Measurements from ENCODE around the gene UTS2B.

Gene UTS2B

DNA sequence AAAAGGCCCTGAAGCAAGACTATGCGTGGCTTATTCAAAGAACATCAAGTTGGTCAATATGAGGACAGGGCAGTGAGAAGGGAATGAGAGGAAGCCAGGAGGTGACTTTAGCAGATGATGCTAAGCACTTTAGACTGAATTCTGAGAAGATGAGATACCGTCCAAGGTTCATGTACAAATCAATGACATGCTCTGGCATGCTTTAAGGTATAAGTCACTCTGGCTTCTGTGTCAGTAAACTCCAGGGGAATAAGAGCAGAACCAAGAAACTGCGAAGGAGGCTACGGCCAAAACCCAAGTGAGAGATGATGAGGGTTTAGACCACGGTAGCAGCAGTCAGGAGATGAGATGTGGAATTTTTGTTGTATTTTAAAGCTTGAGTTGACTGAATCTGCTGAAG, 10.0 kb downstream of the UTS2B start:
- DNase-seq (ENCODE audit: low read depth) = no peak
- no peak overlapping the region for H3K4me3 ChIP-seq (ENCODE audit: low read depth, low read length)
- TF ChIP-seq CTCF (IDR thresholded peaks at IDR 0.05; ENCODE audit: low read depth, low read length, missing control alignments) = no peak

- DNase-seq (ENCODE audit: low read depth) = no peak
- no peak overlapping the region for H3K4me3 ChIP-seq (ENCODE audit: low read depth, low read length)
- TF ChIP-seq CTCF (IDR thresholded peaks at IDR 0.05; ENCODE audit: low read depth, low read length, missing control alignments) = no peak
Observed at GRCh38 chr3:191316876-191317603, 13.3 kb downstream of the UTS2B start.

- H3K4me3 ChIP-seq (ENCODE audit: low read depth, low read length) = no peak overlapping the region
- no peak for DNase-seq (ENCODE audit: low read depth)
Observed at GRCh38 chr3:191314109-191314728, 16.1 kb downstream of the UTS2B start.

GRCh38 chr3:191313296-191313695, 17.0 kb downstream of the UTS2B start:
- no peak overlapping the region for H3K4me3 ChIP-seq (ENCODE audit: low read depth, low read length)
- DNase-seq (ENCODE audit: low read depth) = no peak
- TF ChIP-seq CTCF (IDR thresholded peaks at IDR 0.05; ENCODE audit: low read depth, low read length, missing control alignments) = no peak

More at GRCh38 chr3:191314109-191314728, 16.1 kb downstream of the UTS2B start:
- TF ChIP-seq CTCF (IDR thresholded peaks at IDR 0.05; ENCODE audit: low read depth, low read length, missing control alignments) = no peak

GRCh38 chr3:191307341-191307740, 23.0 kb downstream of the UTS2B start:
- DNase-seq (ENCODE audit: low read depth) = no peak
- no peak for TF ChIP-seq CTCF (IDR thresholded peaks at IDR 0.05; ENCODE audit: low read depth, low read length, missing control alignments)
- no peak overlapping the region for H3K4me3 ChIP-seq (ENCODE audit: low read depth, low read length)

- TF ChIP-seq CTCF (IDR thresholded peaks at IDR 0.05; ENCODE audit: low read depth, low read length, missing control alignments) = no peak
- DNase-seq (ENCODE audit: low read depth) = no peak
- H3K4me3 ChIP-seq (ENCODE audit: low read depth, low read length) = no peak overlapping the region
Observed at GRCh38 chr3:191306428-191306827, 23.9 kb downstream of the UTS2B start.

DNA sequence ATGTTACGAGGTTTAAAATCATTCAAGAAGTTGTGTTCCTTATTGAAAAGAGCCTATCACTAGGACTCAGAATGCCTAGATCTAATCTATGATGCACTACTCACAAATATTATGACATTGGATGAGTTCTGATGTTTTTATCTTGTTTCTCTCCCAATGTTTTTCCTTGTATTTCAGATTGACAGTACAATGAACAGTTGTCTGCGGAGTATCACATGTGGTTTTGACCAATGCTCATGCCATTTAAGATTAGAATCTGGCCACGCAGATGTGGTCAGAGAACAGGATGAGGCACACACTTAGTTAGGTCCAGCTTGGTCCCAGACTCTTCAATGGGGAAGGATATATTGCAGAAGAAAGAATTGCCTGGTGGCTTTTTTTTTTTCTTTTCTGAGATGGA, 26.7 kb downstream of the UTS2B start:
- TF ChIP-seq CTCF (IDR thresholded peaks at IDR 0.05; ENCODE audit: low read depth, low read length, missing control alignments) = no peak
- no peak overlapping the region for H3K4me3 ChIP-seq (ENCODE audit: low read depth, low read length)
- DNase-seq (ENCODE audit: low read depth) = no peak

Measured in GM12864 (cell line).